ENCODE results near the gene ITIH4. TPM values are rescaled to one million over a fixed set of nuclear protein-coding genes. Genes with fewer than 3 reads are reported as not detected.

ITIH4 gene
- total RNA-seq (2021): 2.4 to 6.2 TPM (median 3.9 TPM) in 3 replicates
- percentile 38 among the genes with signal in this experiment for Bru-seq, nascent RNA
- long read RNA-seq, experiment 1, partial matches to known transcripts: 0 of 2 reads
- long read RNA-seq, experiment 1, other reads (novel, unspliced or antisense): 2 of 2 reads
- long read RNA-seq, experiment 2: 0 reads
- long read RNA-seq, experiment 3: 0 reads

GRCh38 chr3:52830535-52831258, at the start of gene ITIH4:
ITIH4 (minus strand) TSS chr3:52830672; CDS start chr3:52830642, 30 bp downstream.
- Mint-ChIP-seq H3K27me3 (ENCODE audit: low read depth) (no peaks in the 10 kb centered on the region), H3K4me1 (peaks cover 5% of the 10 kb centered on the region; the same call in 1 of the 2 replicates), H3K36me3 (no peaks in the 10 kb centered on the region), H3K27ac (no peak within 1 kb of the TSS), H3K4me3 (no peak within 1 kb of the TSS), H3K9me3 (no peaks in the 10 kb centered on the region)
- CTCF ChIA-PET: interaction anchor here (1.4 to 4.4 kb wide), 3 partner anchors 10 to 38 kb away, joined by 3 to 23 read pairs (median 5); no protein-coding TSS in a partner anchor
- POLR2A ChIA-PET: no interaction called here
- no peak for DNase-seq (ENCODE audit: low spot score)
- TF ChIP-seq MAX (CRISPR knock-in tag; IDR thresholded peaks at IDR 0.05) (no peak), NFYB (CRISPR knock-in tag; conservative IDR thresholded peaks at IDR 0.05; ENCODE audit: low read depth) (no peak)
- TF ChIP-seq, protein P1, sequence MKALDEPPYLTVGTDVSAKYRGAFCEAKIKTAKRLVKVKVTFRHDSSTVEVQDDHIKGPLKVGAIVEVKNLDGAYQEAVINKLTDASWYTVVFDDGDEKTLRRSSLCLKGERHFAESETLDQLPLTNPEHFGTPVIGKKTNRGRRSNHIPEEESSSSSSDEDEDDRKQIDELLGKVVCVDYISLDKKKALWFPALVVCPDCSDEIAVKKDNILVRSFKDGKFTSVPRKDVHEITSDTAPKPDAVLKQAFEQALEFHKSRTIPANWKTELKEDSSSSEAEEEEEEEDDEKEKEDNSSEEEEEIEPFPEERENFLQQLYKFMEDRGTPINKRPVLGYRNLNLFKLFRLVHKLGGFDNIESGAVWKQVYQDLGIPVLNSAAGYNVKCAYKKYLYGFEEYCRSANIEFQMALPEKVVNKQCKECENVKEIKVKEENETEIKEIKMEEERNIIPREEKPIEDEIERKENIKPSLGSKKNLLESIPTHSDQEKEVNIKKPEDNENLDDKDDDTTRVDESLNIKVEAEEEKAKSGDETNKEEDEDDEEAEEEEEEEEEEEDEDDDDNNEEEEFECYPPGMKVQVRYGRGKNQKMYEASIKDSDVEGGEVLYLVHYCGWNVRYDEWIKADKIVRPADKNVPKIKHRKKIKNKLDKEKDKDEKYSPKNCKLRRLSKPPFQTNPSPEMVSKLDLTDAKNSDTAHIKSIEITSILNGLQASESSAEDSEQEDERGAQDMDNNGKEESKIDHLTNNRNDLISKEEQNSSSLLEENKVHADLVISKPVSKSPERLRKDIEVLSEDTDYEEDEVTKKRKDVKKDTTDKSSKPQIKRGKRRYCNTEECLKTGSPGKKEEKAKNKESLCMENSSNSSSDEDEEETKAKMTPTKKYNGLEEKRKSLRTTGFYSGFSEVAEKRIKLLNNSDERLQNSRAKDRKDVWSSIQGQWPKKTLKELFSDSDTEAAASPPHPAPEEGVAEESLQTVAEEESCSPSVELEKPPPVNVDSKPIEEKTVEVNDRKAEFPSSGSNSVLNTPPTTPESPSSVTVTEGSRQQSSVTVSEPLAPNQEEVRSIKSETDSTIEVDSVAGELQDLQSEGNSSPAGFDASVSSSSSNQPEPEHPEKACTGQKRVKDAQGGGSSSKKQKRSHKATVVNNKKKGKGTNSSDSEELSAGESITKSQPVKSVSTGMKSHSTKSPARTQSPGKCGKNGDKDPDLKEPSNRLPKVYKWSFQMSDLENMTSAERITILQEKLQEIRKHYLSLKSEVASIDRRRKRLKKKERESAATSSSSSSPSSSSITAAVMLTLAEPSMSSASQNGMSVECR (CRISPR knock-in tag; IDR thresholded peaks at IDR 0.05; ENCODE audit: borderline replicate concordance): no peak
- ATAC-seq: peak; percentile 32

- ChIA-PET CTCF (interaction anchor here (0.6 to 2.6 kb wide), 11 partner anchors 10 to 193 kb away, joined by 3 to 19 read pairs (median 7); partner anchors contain the start of gene STIMATE), POLR2A (no interaction called here)
- peaks cover 5% of the 10 kb centered on the region for H3K9me3 Mint-ChIP-seq
- peaks cover 11% of the 10 kb centered on the region for H3K4me1 Mint-ChIP-seq
- TF ChIP-seq SOX15 (CRISPR knock-in tag; IDR thresholded peaks at IDR 0.05): no peak
- TF ChIP-seq HMGA2 (CRISPR knock-in tag; IDR thresholded peaks at IDR 0.05): no peak
- TF ChIP-seq GRHL2 (CRISPR knock-in tag; IDR thresholded peaks at IDR 0.05; ENCODE audit: insufficient replicate concordance, severe bottlenecking): no peak
- TF ChIP-seq NFATC4 (CRISPR knock-in tag; IDR thresholded peaks at IDR 0.05): no peak
- TF ChIP-seq, protein P2, sequence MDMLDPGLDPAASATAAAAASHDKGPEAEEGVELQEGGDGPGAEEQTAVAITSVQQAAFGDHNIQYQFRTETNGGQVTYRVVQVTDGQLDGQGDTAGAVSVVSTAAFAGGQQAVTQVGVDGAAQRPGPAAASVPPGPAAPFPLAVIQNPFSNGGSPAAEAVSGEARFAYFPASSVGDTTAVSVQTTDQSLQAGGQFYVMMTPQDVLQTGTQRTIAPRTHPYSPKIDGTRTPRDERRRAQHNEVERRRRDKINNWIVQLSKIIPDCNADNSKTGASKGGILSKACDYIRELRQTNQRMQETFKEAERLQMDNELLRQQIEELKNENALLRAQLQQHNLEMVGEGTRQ (CRISPR knock-in tag; IDR thresholded peaks at IDR 0.05): no peak
- TF ChIP-seq PRRX2 (CRISPR knock-in tag; IDR thresholded peaks at IDR 0.05): no peak
- TF ChIP-seq ZNF263 (CRISPR knock-in tag; IDR thresholded peaks at IDR 0.05; ENCODE audit: low read depth): no peak
- no peak for TF ChIP-seq AR (CRISPR knock-in tag; IDR thresholded peaks at IDR 0.05)
- TF ChIP-seq, protein P3, sequence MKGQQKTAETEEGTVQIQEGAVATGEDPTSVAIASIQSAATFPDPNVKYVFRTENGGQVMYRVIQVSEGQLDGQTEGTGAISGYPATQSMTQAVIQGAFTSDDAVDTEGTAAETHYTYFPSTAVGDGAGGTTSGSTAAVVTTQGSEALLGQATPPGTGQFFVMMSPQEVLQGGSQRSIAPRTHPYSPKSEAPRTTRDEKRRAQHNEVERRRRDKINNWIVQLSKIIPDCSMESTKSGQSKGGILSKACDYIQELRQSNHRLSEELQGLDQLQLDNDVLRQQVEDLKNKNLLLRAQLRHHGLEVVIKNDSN (CRISPR knock-in tag; IDR thresholded peaks at IDR 0.05): no peak
- TF ChIP-seq, protein P4, sequence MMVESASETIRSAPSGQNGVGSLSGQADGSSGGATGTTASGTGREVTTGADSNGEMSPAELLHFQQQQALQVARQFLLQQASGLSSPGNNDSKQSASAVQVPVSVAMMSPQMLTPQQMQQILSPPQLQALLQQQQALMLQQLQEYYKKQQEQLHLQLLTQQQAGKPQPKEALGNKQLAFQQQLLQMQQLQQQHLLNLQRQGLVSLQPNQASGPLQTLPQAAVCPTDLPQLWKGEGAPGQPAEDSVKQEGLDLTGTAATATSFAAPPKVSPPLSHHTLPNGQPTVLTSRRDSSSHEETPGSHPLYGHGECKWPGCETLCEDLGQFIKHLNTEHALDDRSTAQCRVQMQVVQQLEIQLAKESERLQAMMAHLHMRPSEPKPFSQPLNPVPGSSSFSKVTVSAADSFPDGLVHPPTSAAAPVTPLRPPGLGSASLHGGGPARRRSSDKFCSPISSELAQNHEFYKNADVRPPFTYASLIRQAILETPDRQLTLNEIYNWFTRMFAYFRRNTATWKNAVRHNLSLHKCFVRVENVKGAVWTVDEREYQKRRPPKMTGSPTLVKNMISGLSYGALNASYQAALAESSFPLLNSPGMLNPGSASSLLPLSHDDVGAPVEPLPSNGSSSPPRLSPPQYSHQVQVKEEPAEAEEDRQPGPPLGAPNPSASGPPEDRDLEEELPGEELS (CRISPR knock-in tag; IDR thresholded peaks at IDR 0.05): no peak
- no peak for TF ChIP-seq ZNF396 (CRISPR knock-in tag; IDR thresholded peaks at IDR 0.05; ENCODE audit: borderline replicate concordance)
- TF ChIP-seq TEAD1 (CRISPR knock-in tag; IDR thresholded peaks at IDR 0.05): no peak
- H3K4me3 Mint-ChIP-seq: no peak overlapping the region
- peak; percentile 73 for ATAC-seq
- no peak for DNase-seq (ENCODE audit: low spot score)
- no peak overlapping the region for H3K27ac Mint-ChIP-seq
- H3K36me3 Mint-ChIP-seq: peaks cover 6% of the 10 kb centered on the region
- no peaks in the 10 kb centered on the region for H3K27me3 Mint-ChIP-seq (ENCODE audit: low read depth)
Observed at GRCh38 chr3:52880047-52880446, 49.6 kb upstream of the ITIH4 start.
